Activated CD8-positive, alpha-beta memory T cell treated with anti-CD3 and anti-CD28 coated beads, Interleukin-2, amount 10 ng/mL, durations not matched to agents 7 days and 5 days (primary cell): ENCODE measurements around the gene PCED1B. TPM values are rescaled to one million over a fixed set of nuclear protein-coding genes. Genes with fewer than 3 reads are reported as not detected.
A peak's percentile ranks its signal among the peaks of the same experiment; 100 is the strongest.
"Not testable (repeated sequence)": the region's sequence is repeated elsewhere in the genome, so short reads cannot be mapped to it uniquely, and the experiment has no call there.

Source experiments
- ATAC-seq: fragments of 150-1000 bp; cut with Tn5 transposase; one replicate; pipeline ENCODE4 v1.10.0; 2021; ENCODE audit warnings: moderate library complexity
- CTCF ChIA-PET: fragments of 350-600 bp; sonication (Branson Sonifier 250); formaldehyde crosslinking; loops from one replicate; lab custom pipeline; 2021; ENCODE audit warnings: antibody characterized with exemption; lab: Charles Lee
- DNase-seq: peaks from one replicate; pipeline ENCODE4 v3.0.0-alpha.2; 2020
- H3K27ac Mint-ChIP-seq: one replicate; pipeline ENCODE4 v1.8.0; 2021; ENCODE audit warnings: mild to moderate bottlenecking, mixed read lengths
- H3K27me3 Mint-ChIP-seq: one replicate; pipeline ENCODE4 v1.8.0; 2021; ENCODE audit warnings: mixed read lengths
- H3K36me3 Mint-ChIP-seq: one replicate; pipeline ENCODE4 v1.8.0; 2021; ENCODE audit warnings: mild to moderate bottlenecking, mixed read lengths
- H3K4me1 Mint-ChIP-seq: one replicate; pipeline ENCODE4 v1.8.0; 2021; ENCODE audit warnings: mixed read lengths
- H3K4me3 Mint-ChIP-seq: one replicate; pipeline ENCODE4 v1.8.0; 2021; ENCODE audit warnings: mild to moderate bottlenecking, moderate library complexity, mixed read lengths
- H3K9me3 Mint-ChIP-seq: one replicate; pipeline ENCODE4 v1.8.0; 2022; ENCODE audit warnings: low read depth, mixed read lengths
- total RNA-seq, 2 experiments: library from RNA; stranded (reverse); gene quantifications; one replicate each; pipeline ENCODE4 v1.2.3, GENCODE V29; 2021

PCED1B gene
- total RNA-seq, 2 experiments from 2014 or later = 44.3 to 63.2 TPM

- no peaks in the 10 kb centered on the region for H3K27me3 Mint-ChIP-seq
- no peak overlapping the region for H3K27ac Mint-ChIP-seq
- H3K36me3 Mint-ChIP-seq = peaks cover 9% of the 10 kb centered on the region
- no peaks in the 10 kb centered on the region for H3K9me3 Mint-ChIP-seq
- DNase-seq (no peak), ATAC-seq (no peak)
- peaks cover 8% of the 10 kb centered on the region for H3K4me1 Mint-ChIP-seq
- CTCF ChIA-PET = no interaction called here
- H3K4me3 Mint-ChIP-seq = no peak overlapping the region
Measured at GRCh38 chr12:47152095-47152494, 72.7 kb downstream of the PCED1B start.

GRCh38 chr12:47155457-47156166 is 76.2 kb downstream of the PCED1B start:
- no peak for DNase-seq
- Mint-ChIP-seq H3K4me3 (no peak overlapping the region), H3K9me3 (peaks cover 9% of the 10 kb centered on the region), H3K27me3 (no peaks in the 10 kb centered on the region), H3K36me3 (peaks cover 19% of the 10 kb centered on the region), H3K27ac (no peak overlapping the region), H3K4me1 (peaks cover 15% of the 10 kb centered on the region)
- CTCF ChIA-PET = interaction anchor here (0.7 kb wide), 1 partner anchor 38 kb away, joined by 3 read pairs; no protein-coding TSS in a partner anchor
- ATAC-seq = no peak

GRCh38 chr12:47156167-47156736 is 76.8 kb downstream of the PCED1B start:
- Mint-ChIP-seq H3K4me1 (peaks cover 18% of the 10 kb centered on the region), H3K27me3 (no peaks in the 10 kb centered on the region), H3K36me3 (peaks cover 23% of the 10 kb centered on the region), H3K9me3 (peaks cover 9% of the 10 kb centered on the region), H3K4me3 (no peak overlapping the region), H3K27ac (no peak overlapping the region)
- CTCF ChIA-PET = interaction anchor here (1.3 kb wide), 1 partner anchor 9 kb away, joined by 3 read pairs; no protein-coding TSS in a partner anchor
- no peak for DNase-seq
- ATAC-seq = peak; percentile 27

GRCh38 chr12:47158792-47159191 is 79.4 kb downstream of the PCED1B start:
- H3K9me3 Mint-ChIP-seq = peaks cover 9% of the 10 kb centered on the region
- H3K27me3 Mint-ChIP-seq = no peaks in the 10 kb centered on the region
- ATAC-seq (no peak), DNase-seq (no peak)
- H3K4me3 Mint-ChIP-seq = no peak overlapping the region
- H3K27ac Mint-ChIP-seq = no peak overlapping the region
- CTCF ChIA-PET = no interaction called here
- H3K36me3 Mint-ChIP-seq = peaks cover 29% of the 10 kb centered on the region
- H3K4me1 Mint-ChIP-seq = peaks cover 18% of the 10 kb centered on the region

GRCh38 chr12:47159348-47159747 is 79.9 kb downstream of the PCED1B start:
- no peak for ATAC-seq
- no peaks in the 10 kb centered on the region for H3K27me3 Mint-ChIP-seq
- peaks cover 9% of the 10 kb centered on the region for H3K9me3 Mint-ChIP-seq
- H3K4me1 Mint-ChIP-seq = peaks cover 17% of the 10 kb centered on the region
- H3K27ac Mint-ChIP-seq = no peak overlapping the region
- CTCF ChIA-PET = no interaction called here
- peaks cover 31% of the 10 kb centered on the region for H3K36me3 Mint-ChIP-seq
- no peak for DNase-seq
- H3K4me3 Mint-ChIP-seq = no peak overlapping the region

- Mint-ChIP-seq H3K4me3 (no peak overlapping the region), H3K9me3 (peaks cover 9% of the 10 kb centered on the region), H3K4me1 (peaks cover 17% of the 10 kb centered on the region), H3K36me3 (peaks cover 31% of the 10 kb centered on the region), H3K27ac (no peak overlapping the region), H3K27me3 (no peaks in the 10 kb centered on the region)
- no peak for ATAC-seq
- no peak for DNase-seq
- CTCF ChIA-PET = interaction anchor here (0.7 kb wide), 1 partner anchor 11 kb away, joined by 3 read pairs; no protein-coding TSS in a partner anchor
Measured at GRCh38 chr12:47160316-47161244, 81.2 kb downstream of the PCED1B start.

DNA sequence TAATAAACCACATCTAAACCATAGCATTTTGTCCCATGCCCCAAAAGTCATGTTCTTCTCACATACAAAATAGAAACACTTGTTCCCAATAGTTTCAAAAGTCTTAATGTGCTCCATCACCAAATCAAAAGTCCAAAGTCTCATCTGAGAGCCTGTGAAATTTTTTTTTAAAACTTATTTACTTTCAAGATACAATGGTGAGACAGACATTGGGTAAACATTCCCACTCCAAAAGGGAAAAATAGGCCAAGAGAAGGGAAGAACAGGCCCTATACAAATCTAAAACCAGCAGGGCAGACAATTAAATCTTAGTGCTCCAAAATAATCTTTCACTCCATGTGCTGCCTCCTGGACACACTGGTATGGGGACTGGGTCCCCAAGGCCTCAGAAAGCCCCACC is 84.7 kb downstream of the PCED1B start:
- H3K9me3 Mint-ChIP-seq = peaks cover 9% of the 10 kb centered on the region
- no peak overlapping the region for H3K4me3 Mint-ChIP-seq
- H3K4me1 Mint-ChIP-seq = peaks cover 3% of the 10 kb centered on the region
- H3K36me3 Mint-ChIP-seq = peaks cover 28% of the 10 kb centered on the region
- no peak for DNase-seq
- no peak for ATAC-seq
- CTCF ChIA-PET = interaction anchor here (1.5 kb wide), 1 partner anchor 28 kb away, joined by 3 read pairs; no protein-coding TSS in a partner anchor
- no peak overlapping the region for H3K27ac Mint-ChIP-seq
- H3K27me3 Mint-ChIP-seq = no peaks in the 10 kb centered on the region

DNA sequence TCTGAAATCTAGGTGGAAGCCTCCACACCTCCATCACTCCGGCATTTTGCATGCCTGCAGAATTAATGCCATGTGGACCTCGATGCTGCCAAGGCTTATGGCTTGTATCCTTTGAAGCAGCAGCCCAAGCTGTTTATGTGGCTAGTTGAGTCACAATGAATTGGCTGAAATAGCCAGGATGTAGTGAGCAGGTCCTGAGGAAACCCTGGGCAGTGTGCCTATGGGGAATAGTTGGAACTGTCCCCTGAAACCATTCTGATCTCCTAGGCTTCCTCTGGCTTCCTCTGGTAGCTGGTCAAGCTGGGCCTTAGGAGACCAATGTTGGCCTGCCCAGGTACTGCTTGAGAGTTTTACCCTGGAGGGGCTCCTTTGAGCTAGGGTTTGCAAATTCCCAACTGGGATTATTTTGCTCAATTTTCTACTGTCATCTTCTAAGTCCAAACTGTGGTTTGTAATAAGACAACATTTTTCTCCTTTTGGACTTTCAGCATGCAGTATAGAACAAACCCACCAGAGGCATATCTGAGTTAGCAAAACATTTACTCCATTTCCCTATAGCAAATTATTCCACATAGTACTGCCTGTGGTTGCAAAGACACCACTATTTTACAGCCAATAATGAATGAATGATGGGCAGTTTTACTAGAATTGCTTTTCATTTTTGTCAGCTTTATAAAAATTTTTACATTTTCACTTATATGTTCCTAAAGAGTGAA is 85.5 kb downstream of the PCED1B start:
- Mint-ChIP-seq H3K27me3 (no peaks in the 10 kb centered on the region), H3K36me3 (peaks cover 20% of the 10 kb centered on the region), H3K4me1 (peaks cover 3% of the 10 kb centered on the region), H3K4me3 (no peak overlapping the region), H3K9me3 (peaks cover 1% of the 10 kb centered on the region), H3K27ac (no peak overlapping the region)
- CTCF ChIA-PET = interaction anchor here (1.3 to 1.5 kb wide), 2 partner anchors 8 to 27 kb away, joined by 3 read pairs; no protein-coding TSS in a partner anchor
- ATAC-seq (no peak), DNase-seq (no peak)

DNA sequence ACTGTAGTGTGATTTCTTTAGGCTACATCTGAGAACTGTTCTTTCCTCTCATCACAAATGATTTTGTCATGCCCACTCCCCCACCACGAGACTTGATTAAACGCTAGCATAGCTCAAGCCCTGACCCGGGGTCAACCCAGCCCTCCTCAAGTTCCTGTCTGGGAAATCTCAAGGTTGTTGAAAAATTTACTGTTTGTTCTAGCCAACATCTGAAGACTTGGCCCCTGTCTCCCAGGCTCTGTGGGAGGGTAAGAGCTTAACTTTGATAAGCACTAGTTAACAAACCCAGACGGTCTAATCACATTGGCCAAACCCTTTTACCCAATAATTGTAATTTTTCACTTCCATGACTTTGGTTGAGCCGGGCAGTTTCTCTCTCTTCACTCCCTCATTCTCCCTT is 86.5 kb downstream of the PCED1B start:
- CTCF ChIA-PET = interaction anchor here (1.0 kb wide), 1 partner anchor 142 kb away, joined by 3 read pairs; no protein-coding TSS in a partner anchor
- peaks cover 20% of the 10 kb centered on the region for H3K36me3 Mint-ChIP-seq
- no peaks in the 10 kb centered on the region for H3K27me3 Mint-ChIP-seq
- no peak for ATAC-seq
- H3K9me3 Mint-ChIP-seq = peaks cover 4% of the 10 kb centered on the region
- H3K27ac Mint-ChIP-seq = no peak overlapping the region
- DNase-seq = no peak
- peaks cover under 1% of the 10 kb centered on the region for H3K4me1 Mint-ChIP-seq
- no peak overlapping the region for H3K4me3 Mint-ChIP-seq

DNA sequence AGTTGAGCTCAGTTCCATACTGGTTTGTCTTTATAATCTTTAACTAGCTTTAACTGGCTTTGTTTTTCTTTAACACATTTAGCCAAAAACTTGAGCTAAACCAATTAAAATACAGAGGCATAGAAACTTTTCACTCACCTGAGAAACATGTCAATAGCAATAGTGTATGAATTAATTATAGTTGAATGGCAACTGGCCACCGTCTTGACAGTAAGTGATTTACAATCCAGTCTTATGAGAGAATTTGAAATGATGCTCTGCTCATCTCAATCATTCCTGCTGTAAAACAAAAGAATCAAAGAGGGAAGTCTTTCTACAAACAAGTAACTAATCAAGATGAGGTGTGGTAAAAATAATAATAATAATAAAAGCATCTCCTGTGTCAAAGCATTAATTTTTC is 86.9 kb downstream of the PCED1B start:
- peaks cover 18% of the 10 kb centered on the region for H3K36me3 Mint-ChIP-seq
- no peak for DNase-seq
- no peak overlapping the region for H3K4me3 Mint-ChIP-seq
- no peak for ATAC-seq
- H3K9me3 Mint-ChIP-seq = peaks cover 5% of the 10 kb centered on the region
- CTCF ChIA-PET = interaction anchor here (1.0 to 1.3 kb wide), 2 partner anchors 25 to 141 kb away, joined by 3 read pairs; no protein-coding TSS in a partner anchor
- no peaks in the 10 kb centered on the region for H3K4me1 Mint-ChIP-seq
- H3K27me3 Mint-ChIP-seq = no peaks in the 10 kb centered on the region
- no peak overlapping the region for H3K27ac Mint-ChIP-seq

DNA sequence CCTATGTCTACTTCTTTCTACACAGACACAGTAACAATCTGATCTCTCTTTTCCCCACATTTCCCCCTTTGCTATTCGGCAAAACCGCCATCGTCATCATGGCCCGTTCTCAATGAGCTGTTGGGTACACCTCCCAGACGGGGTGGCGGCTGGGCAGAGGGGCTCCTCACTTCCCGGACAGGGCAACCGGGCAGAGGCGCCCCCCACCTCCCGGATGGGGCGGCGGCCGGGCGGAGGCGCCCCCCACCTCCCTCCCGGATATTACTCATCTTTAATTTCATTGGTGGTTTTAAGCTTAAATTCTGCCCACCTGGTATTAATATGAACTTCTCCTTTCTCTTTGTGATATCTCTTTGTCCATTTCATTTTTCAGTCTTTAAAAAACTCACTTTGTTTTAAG is 90.9 kb downstream of the PCED1B start:
- not testable (repeated sequence) for H3K4me1 Mint-ChIP-seq, H3K4me3 Mint-ChIP-seq, DNase-seq, ATAC-seq, H3K27me3 Mint-ChIP-seq, H3K27ac Mint-ChIP-seq
- H3K9me3 Mint-ChIP-seq = peaks cover 11% of the 10 kb centered on the region
- H3K36me3 Mint-ChIP-seq = peaks cover 22% of the 10 kb centered on the region
- CTCF ChIA-PET = interaction anchor here (1.8 kb wide), 1 partner anchor 100 kb away, joined by 3 read pairs; no protein-coding TSS in a partner anchor

- DNase-seq (no peak), ATAC-seq (no peak)
- no peak overlapping the region for H3K27ac Mint-ChIP-seq
- H3K4me1 Mint-ChIP-seq = no peaks in the 10 kb centered on the region
- no peaks in the 10 kb centered on the region for H3K27me3 Mint-ChIP-seq
- H3K36me3 Mint-ChIP-seq = peaks cover 16% of the 10 kb centered on the region
- H3K9me3 Mint-ChIP-seq = no peaks in the 10 kb centered on the region
- CTCF ChIA-PET = no interaction called here
- H3K4me3 Mint-ChIP-seq = no peak overlapping the region
Measured at GRCh38 chr12:47178014-47178413, 98.6 kb downstream of the PCED1B start.
